NB4 (cell line): ENCODE measurements around the gene IGFL2.

Experiments
- CTCF ChIP-seq: IDR thresholded peaks from one replicate; pipeline ENCODE4 v1.5.1; 2012; ENCODE audit warnings: low read depth, low read length
- MAX ChIP-seq: IDR thresholded peaks from 2 replicates; pipeline ENCODE4 v1.6.1; 2011; ENCODE audit warnings: low read depth, low read length
- MYC ChIP-seq: IDR thresholded peaks from 2 replicates; pipeline ENCODE4 v1.6.1; 2011; ENCODE audit warnings: low read depth, low read length
- POLR2A ChIP-seq: IDR thresholded peaks from 2 replicates; pipeline ENCODE4 v1.6.1; 2011; ENCODE audit warnings: mild to moderate bottlenecking; ENCODE audit not compliant: insufficient read length; ENCODE audit errors: extremely low read depth

GRCh38 chr19:46206176-46206575 is 58.1 kb downstream of the IGFL2 start:
- TF ChIP-seq CTCF (no peak), POLR2A (no peak), MAX (no peak), MYC (no peak)
